PC-9 (cell line): ENCODE measurements around the gene OR2AT4.

Source experiments
- CTCF ChIP-seq: fragments of 200-600 bp; sonication (generic); conservative IDR thresholded peaks from 2 replicates; pipeline ENCODE4 v1.6.1; 2017; ENCODE audit warnings: mixed run types, antibody characterized with exemption, mild to moderate bottlenecking, moderate library complexity
- EZH2 ChIP-seq: fragments of 200-600 bp; sonication (generic); IDR thresholded peaks from 2 replicates; pipeline ENCODE4 v1.8.0; 2017; ENCODE audit warnings: antibody characterized with exemption, low read depth

GRCh38 chr11:75068993-75069392, 27.7 kb downstream of the OR2AT4 start:
- TF ChIP-seq CTCF (no peak), EZH2 (no peak)
